Measurements from ENCODE around the gene CCR5AS.
"Not testable (repeated sequence)": the region's sequence is repeated elsewhere in the genome, so short reads cannot be mapped to it uniquely, and the experiment has no call there.

CCR5AS gene

GRCh38 chr3:46406788-46407611 is at the start of gene CCR5AS, which contains the start of gene CCRL2:
Gene CCR5AS (minus strand): TSS chr3:46407066.
Gene CCRL2 (plus strand): TSS chr3:46407259. CDS start chr3:46408080, 821 bp downstream.
- ATAC-seq = peak; percentile 80
- DNase-seq (ENCODE audit: low spot score) = peak; percentile 64
- intact Hi-C loops (cut with DNase I) = no loop called here

- ATAC-seq = no peak
- intact Hi-C loops (cut with DNase I) = no loop called here
- DNase-seq (ENCODE audit: low spot score) = no peak
Observed at GRCh38 chr3:46456118-46456517, 49.3 kb upstream of the CCR5AS start.

GRCh38 chr3:46455231-46456115 is 48.6 kb upstream of the CCR5AS start:
- intact Hi-C loops (cut with DNase I) = no loop called here
- DNase-seq (ENCODE audit: low spot score) (no peak), ATAC-seq (no peak)

- intact Hi-C loops (cut with DNase I) = no loop called here
- DNase-seq (ENCODE audit: low spot score) (no peak), ATAC-seq (no peak)
Observed at GRCh38 chr3:46454606-46455005, 47.7 kb upstream of the CCR5AS start.

- no peak for ATAC-seq
- intact Hi-C loops (cut with DNase I) = no loop called here
Observed at GRCh38 chr3:46454209-46454595, 47.3 kb upstream of the CCR5AS start.

GRCh38 chr3:46453526-46454208 is 46.8 kb upstream of the CCR5AS start:
- DNase-seq (ENCODE audit: low spot score) (no peak), ATAC-seq (no peak)
- intact Hi-C loops (cut with DNase I) = no loop called here

More at GRCh38 chr3:46454209-46454595, 47.3 kb upstream of the CCR5AS start:
- DNase-seq (ENCODE audit: low spot score) = no peak

- no peak for ATAC-seq
- no peak for DNase-seq (ENCODE audit: low spot score)
- intact Hi-C loops (cut with DNase I) = no loop called here
Observed at GRCh38 chr3:46449755-46450552, 43.1 kb upstream of the CCR5AS start.

- no peak for ATAC-seq
- intact Hi-C loops (cut with DNase I) = no loop called here
- DNase-seq (ENCODE audit: low spot score) = no peak
Observed at GRCh38 chr3:46448721-46449120, 41.9 kb upstream of the CCR5AS start.

GRCh38 chr3:46447228-46447985 is 40.5 kb upstream of the CCR5AS start:
- intact Hi-C loops (cut with DNase I) = no loop called here
- DNase-seq (ENCODE audit: low spot score) (no peak), ATAC-seq (peak; percentile 49)

- intact Hi-C loops (cut with DNase I) = no loop called here
- no peak for DNase-seq (ENCODE audit: low spot score)
- ATAC-seq = peak; percentile 39
Observed at GRCh38 chr3:46442576-46443530, 36.0 kb upstream of the CCR5AS start.

GRCh38 chr3:46440531-46441294 is 33.8 kb upstream of the CCR5AS start:
- intact Hi-C loops (cut with DNase I) = no loop called here
- DNase-seq (ENCODE audit: low spot score) = no peak
- no peak for ATAC-seq

GRCh38 chr3:46438831-46439230 is 32.0 kb upstream of the CCR5AS start:
- intact Hi-C loops (cut with DNase I) = no loop called here
- no peak for ATAC-seq

GRCh38 chr3:46435081-46435726 is 28.3 kb upstream of the CCR5AS start:
- ATAC-seq = no peak
- no peak for DNase-seq (ENCODE audit: low spot score)
- intact Hi-C loops (cut with DNase I) = no loop called here

More at GRCh38 chr3:46438831-46439230, 32.0 kb upstream of the CCR5AS start:
- DNase-seq (ENCODE audit: low spot score) = no peak

GRCh38 chr3:46433841-46434240 is 27.0 kb upstream of the CCR5AS start:
- intact Hi-C loops (cut with DNase I) = no loop called here
- no peak for ATAC-seq

GRCh38 chr3:46433118-46433517 is 26.3 kb upstream of the CCR5AS start:
- ATAC-seq; intact Hi-C loops (cut with DNase I); DNase-seq (ENCODE audit: low spot score): not testable (repeated sequence)

More at GRCh38 chr3:46433841-46434240, 27.0 kb upstream of the CCR5AS start:
- DNase-seq (ENCODE audit: low spot score) = no peak

Data from sciatic nerve (tissue), 2 donors.